ENCODE results near the gene COLEC11.

The COLEC11 gene

DNA sequence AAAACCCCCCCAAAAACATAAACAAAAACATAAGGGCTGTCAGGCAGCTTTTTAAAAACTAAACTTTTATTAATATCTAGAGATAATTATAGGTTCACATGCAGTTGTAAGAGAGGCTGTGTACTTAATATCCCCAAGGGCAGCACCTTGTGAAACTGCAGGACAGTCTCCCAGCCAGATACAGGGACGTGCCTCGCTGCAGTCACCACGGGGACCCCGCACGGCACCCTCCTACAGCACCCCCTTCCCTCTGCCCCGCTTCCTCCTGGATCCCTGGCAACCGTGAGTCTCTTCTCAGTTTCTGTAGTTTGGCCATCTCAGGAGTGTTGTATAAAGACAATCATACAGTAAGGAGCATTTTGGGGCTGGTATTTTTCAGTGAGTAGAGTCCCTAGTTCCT is 6.8 kb upstream of the COLEC11 start:
- TF ChIP-seq SNAI2 (CRISPR knock-in tag; IDR thresholded peaks at IDR 0.05) (no peak), ESRRG (CRISPR knock-in tag; IDR thresholded peaks at IDR 0.05) (no peak), RARB (CRISPR knock-in tag; IDR thresholded peaks at IDR 0.05) (no peak), GLIS3 (CRISPR knock-in tag; IDR thresholded peaks at IDR 0.05) (no peak), ZFP30 (CRISPR knock-in tag; IDR thresholded peaks at IDR 0.05) (no peak), ZFP3 (CRISPR knock-in tag; IDR thresholded peaks at IDR 0.05) (no peak), TOX (CRISPR knock-in tag; IDR thresholded peaks at IDR 0.05; ENCODE audit: borderline replicate concordance) (no peak), ZNF565 (CRISPR knock-in tag; conservative IDR thresholded peaks at IDR 0.05; ENCODE audit: low read depth) (no peak), ISL1 (CRISPR knock-in tag; IDR thresholded peaks at IDR 0.05) (no peak), ZC3H10 (CRISPR knock-in tag; IDR thresholded peaks at IDR 0.05) (no peak), PPARA (CRISPR knock-in tag; IDR thresholded peaks at IDR 0.05; ENCODE audit: borderline replicate concordance) (no peak), CSDC2 (CRISPR knock-in tag; IDR thresholded peaks at IDR 0.05) (no peak)
- ATAC-seq, result no peak

DNA sequence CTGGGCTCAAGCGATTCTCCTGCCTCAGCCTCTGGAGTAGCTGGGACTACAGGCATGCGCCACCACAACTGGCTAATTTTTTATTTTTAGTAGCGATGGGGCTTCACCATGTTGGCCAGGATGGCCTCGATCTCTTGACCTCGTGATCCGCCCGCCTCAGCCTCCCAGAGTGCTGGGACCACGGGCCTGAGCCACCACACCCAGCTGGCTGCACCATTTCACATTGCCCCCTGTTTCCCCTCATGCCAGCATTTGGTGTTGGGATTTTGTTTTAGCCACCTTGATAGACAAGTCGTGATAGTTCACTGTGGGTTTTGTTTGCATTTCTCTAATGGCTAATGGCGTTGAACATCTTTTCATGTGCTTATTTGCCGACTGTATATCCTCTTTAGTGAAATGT is 5.8 kb upstream of the COLEC11 start:
- no peak for ATAC-seq
- TF ChIP-seq ARNTL (CRISPR knock-in tag; IDR thresholded peaks at IDR 0.05; ENCODE audit: borderline replicate concordance, low read depth), result no peak
- TF ChIP-seq BACH2 (CRISPR knock-in tag; IDR thresholded peaks at IDR 0.05; ENCODE audit: borderline replicate concordance), result no peak
- TF ChIP-seq, protein P1, sequence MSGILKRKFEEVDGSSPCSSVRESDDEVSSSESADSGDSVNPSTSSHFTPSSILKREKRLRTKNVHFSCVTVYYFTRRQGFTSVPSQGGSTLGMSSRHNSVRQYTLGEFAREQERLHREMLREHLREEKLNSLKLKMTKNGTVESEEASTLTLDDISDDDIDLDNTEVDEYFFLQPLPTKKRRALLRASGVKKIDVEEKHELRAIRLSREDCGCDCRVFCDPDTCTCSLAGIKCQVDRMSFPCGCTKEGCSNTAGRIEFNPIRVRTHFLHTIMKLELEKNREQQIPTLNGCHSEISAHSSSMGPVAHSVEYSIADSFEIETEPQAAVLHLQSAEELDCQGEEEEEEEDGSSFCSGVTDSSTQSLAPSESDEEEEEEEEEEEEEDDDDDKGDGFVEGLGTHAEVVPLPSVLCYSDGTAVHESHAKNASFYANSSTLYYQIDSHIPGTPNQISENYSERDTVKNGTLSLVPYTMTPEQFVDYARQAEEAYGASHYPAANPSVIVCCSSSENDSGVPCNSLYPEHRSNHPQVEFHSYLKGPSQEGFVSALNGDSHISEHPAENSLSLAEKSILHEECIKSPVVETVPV (CRISPR knock-in tag; IDR thresholded peaks at IDR 0.05), result no peak
- TF ChIP-seq, protein P2, sequence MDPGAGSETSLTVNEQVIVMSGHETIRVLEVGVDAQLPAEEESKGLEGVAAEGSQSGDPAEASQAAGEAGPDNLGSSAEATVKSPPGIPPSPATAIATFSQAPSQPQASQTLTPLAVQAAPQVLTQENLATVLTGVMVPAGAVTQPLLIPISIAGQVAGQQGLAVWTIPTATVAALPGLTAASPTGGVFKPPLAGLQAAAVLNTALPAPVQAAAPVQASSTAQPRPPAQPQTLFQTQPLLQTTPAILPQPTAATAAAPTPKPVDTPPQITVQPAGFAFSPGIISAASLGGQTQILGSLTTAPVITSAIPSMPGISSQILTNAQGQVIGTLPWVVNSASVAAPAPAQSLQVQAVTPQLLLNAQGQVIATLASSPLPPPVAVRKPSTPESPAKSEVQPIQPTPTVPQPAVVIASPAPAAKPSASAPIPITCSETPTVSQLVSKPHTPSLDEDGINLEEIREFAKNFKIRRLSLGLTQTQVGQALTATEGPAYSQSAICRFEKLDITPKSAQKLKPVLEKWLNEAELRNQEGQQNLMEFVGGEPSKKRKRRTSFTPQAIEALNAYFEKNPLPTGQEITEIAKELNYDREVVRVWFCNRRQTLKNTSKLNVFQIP (CRISPR knock-in tag; IDR thresholded peaks at IDR 0.05; ENCODE audit: borderline replicate concordance, low read depth), result no peak
- no peak for TF ChIP-seq ZFP3 (CRISPR knock-in tag; IDR thresholded peaks at IDR 0.05)
- no peak for TF ChIP-seq ZC3H10 (CRISPR knock-in tag; IDR thresholded peaks at IDR 0.05)
- TF ChIP-seq SNAI2 (CRISPR knock-in tag; IDR thresholded peaks at IDR 0.05), result no peak
- TF ChIP-seq, protein P3, sequence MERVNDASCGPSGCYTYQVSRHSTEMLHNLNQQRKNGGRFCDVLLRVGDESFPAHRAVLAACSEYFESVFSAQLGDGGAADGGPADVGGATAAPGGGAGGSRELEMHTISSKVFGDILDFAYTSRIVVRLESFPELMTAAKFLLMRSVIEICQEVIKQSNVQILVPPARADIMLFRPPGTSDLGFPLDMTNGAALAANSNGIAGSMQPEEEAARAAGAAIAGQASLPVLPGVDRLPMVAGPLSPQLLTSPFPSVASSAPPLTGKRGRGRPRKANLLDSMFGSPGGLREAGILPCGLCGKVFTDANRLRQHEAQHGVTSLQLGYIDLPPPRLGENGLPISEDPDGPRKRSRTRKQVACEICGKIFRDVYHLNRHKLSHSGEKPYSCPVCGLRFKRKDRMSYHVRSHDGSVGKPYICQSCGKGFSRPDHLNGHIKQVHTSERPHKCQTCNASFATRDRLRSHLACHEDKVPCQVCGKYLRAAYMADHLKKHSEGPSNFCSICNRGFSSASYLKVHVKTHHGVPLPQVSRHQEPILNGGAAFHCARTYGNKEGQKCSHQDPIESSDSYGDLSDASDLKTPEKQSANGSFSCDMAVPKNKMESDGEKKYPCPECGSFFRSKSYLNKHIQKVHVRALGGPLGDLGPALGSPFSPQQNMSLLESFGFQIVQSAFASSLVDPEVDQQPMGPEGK (CRISPR knock-in tag; IDR thresholded peaks at IDR 0.05; ENCODE audit: borderline replicate concordance), result no peak
- no peak for TF ChIP-seq PPARA (CRISPR knock-in tag; IDR thresholded peaks at IDR 0.05; ENCODE audit: borderline replicate concordance)
- TF ChIP-seq TCF4 (CRISPR knock-in tag; IDR thresholded peaks at IDR 0.05; ENCODE audit: borderline replicate concordance), result no peak
- TF ChIP-seq ZNF565 (CRISPR knock-in tag; conservative IDR thresholded peaks at IDR 0.05; ENCODE audit: low read depth), result no peak
- no peak for TF ChIP-seq RARB (CRISPR knock-in tag; IDR thresholded peaks at IDR 0.05)
- no peak for TF ChIP-seq GLIS3 (CRISPR knock-in tag; IDR thresholded peaks at IDR 0.05)
- TF ChIP-seq CSDC2 (CRISPR knock-in tag; IDR thresholded peaks at IDR 0.05), result no peak
- TF ChIP-seq OSR1 (CRISPR knock-in tag; IDR thresholded peaks at IDR 0.05), result no peak
- no peak for TF ChIP-seq ZNF70 (CRISPR knock-in tag; IDR thresholded peaks at IDR 0.05)

DNA sequence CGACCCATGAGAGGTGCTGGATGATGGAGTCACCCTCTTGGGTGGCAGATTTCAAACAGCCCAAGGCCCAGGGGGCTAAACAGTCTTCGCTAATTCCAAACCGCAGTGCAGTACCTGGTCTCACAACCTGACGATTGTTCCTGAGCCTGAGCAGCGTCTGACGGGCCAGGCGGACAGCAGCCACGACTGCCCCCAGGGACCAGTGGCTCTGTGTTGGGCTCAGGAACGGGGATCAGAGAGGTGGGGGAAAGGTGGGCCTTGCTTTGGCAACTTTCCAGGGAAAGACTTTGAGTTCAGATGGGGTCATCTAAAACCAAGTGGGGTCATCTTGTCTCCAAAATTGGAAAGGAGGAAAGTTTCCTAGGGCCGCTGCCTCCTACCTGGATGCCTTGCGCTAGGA is 492 bp downstream of the COLEC11 start:
- peak; percentile 15; the same call in 2 of the 3 replicates for ATAC-seq
- no peak for TF ChIP-seq ZC3H10 (CRISPR knock-in tag; IDR thresholded peaks at IDR 0.05)
- no peak for TF ChIP-seq GLIS3 (CRISPR knock-in tag; IDR thresholded peaks at IDR 0.05)
- no peak for TF ChIP-seq ESRRG (CRISPR knock-in tag; IDR thresholded peaks at IDR 0.05)
- TF ChIP-seq TCF4 (CRISPR knock-in tag; IDR thresholded peaks at IDR 0.05; ENCODE audit: borderline replicate concordance), result no peak
- no peak for TF ChIP-seq ZNF565 (CRISPR knock-in tag; conservative IDR thresholded peaks at IDR 0.05; ENCODE audit: low read depth)
- TF ChIP-seq, protein P4, sequence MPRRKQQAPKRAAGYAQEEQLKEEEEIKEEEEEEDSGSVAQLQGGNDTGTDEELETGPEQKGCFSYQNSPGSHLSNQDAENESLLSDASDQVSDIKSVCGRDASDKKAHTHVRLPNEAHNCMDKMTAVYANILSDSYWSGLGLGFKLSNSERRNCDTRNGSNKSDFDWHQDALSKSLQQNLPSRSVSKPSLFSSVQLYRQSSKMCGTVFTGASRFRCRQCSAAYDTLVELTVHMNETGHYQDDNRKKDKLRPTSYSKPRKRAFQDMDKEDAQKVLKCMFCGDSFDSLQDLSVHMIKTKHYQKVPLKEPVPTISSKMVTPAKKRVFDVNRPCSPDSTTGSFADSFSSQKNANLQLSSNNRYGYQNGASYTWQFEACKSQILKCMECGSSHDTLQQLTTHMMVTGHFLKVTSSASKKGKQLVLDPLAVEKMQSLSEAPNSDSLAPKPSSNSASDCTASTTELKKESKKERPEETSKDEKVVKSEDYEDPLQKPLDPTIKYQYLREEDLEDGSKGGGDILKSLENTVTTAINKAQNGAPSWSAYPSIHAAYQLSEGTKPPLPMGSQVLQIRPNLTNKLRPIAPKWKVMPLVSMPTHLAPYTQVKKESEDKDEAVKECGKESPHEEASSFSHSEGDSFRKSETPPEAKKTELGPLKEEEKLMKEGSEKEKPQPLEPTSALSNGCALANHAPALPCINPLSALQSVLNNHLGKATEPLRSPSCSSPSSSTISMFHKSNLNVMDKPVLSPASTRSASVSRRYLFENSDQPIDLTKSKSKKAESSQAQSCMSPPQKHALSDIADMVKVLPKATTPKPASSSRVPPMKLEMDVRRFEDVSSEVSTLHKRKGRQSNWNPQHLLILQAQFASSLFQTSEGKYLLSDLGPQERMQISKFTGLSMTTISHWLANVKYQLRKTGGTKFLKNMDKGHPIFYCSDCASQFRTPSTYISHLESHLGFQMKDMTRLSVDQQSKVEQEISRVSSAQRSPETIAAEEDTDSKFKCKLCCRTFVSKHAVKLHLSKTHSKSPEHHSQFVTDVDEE (CRISPR knock-in tag; IDR thresholded peaks at IDR 0.05), result no peak
- no peak for TF ChIP-seq PPARA (CRISPR knock-in tag; IDR thresholded peaks at IDR 0.05; ENCODE audit: borderline replicate concordance)
- TF ChIP-seq, protein P3 (CRISPR knock-in tag; IDR thresholded peaks at IDR 0.05; ENCODE audit: borderline replicate concordance), result no peak
- no peak for TF ChIP-seq TOX (CRISPR knock-in tag; IDR thresholded peaks at IDR 0.05; ENCODE audit: borderline replicate concordance)
- no peak for TF ChIP-seq BACH2 (CRISPR knock-in tag; IDR thresholded peaks at IDR 0.05; ENCODE audit: borderline replicate concordance)
- TF ChIP-seq ISL1 (CRISPR knock-in tag; IDR thresholded peaks at IDR 0.05), result no peak
- no peak for TF ChIP-seq RARB (CRISPR knock-in tag; IDR thresholded peaks at IDR 0.05)
- no peak for TF ChIP-seq SNAI2 (CRISPR knock-in tag; IDR thresholded peaks at IDR 0.05)
- TF ChIP-seq CSDC2 (CRISPR knock-in tag; IDR thresholded peaks at IDR 0.05), result no peak
